ENCODE measurements around the gene ISCA2. TPM values are rescaled to one million over a fixed set of nuclear protein-coding genes. Genes with fewer than 3 reads are reported as not detected.

ISCA2 gene
- total RNA-seq, 1 experiment from 2014 or later = 33.0 TPM

GRCh38 chr14:74495356-74495755 is 1.8 kb downstream of the ISCA2 start:
- no peak overlapping the region for H3K4me3 Mint-ChIP-seq (ENCODE audit: unreplicated experiment)
- BruUV-seq (replicated peaks) = no TSS peak
- CTCF ChIA-PET = no interaction called here

GRCh38 chr14:74500417-74501134 is 7.0 kb downstream of the ISCA2 start:
- no peak for DNase-seq
- TF ChIP-seq CTCF (IDR thresholded peaks at IDR 0.05; ENCODE audit: insufficient read depth in 1 of 2, low read depth in 1 of 2, low read length in 1 of 2, severe bottlenecking in 1 of 2, unreplicated experiment in 1 of 2) = no peak
- H3K27me3 ChIP-seq (replicated peaks; ENCODE audit: control insufficient read depth, insufficient read depth, low read length) = no peaks in the 10 kb centered on the region
- Mint-ChIP-seq H3K27me3 (ENCODE audit: insufficient read depth, unreplicated experiment) (no peaks in the 10 kb centered on the region), H3K9me3 (ENCODE audit: unreplicated experiment) (no peaks in the 10 kb centered on the region), H3K36me3 (ENCODE audit: insufficient read depth, unreplicated experiment) (no peaks in the 10 kb centered on the region), H3K4me1 (ENCODE audit: low read depth, unreplicated experiment) (no peaks in the 10 kb centered on the region), H3K4me3 (ENCODE audit: unreplicated experiment) (no peak overlapping the region), H3K27ac (ENCODE audit: unreplicated experiment) (no peak overlapping the region)
- H3K36me3 ChIP-seq (ENCODE audit: control insufficient read depth, insufficient read depth, low read length) = no peaks in the 10 kb centered on the region; the same call in 1 of the 2 replicates
- ChIA-PET POLR2A (no interaction called here), CTCF (interaction anchor here (0.9 kb wide), 1 partner anchor 151 kb away, joined by 3 read pairs; no protein-coding TSS in a partner anchor)
- intact Hi-C loops (cut with micrococcal nuclease; ENCODE audit: unreplicated experiment) = no loop called here
- H3K4me3 ChIP-seq (ENCODE audit: low read depth, low read length) = no peak overlapping the region
- no peaks in the 10 kb centered on the region for H3K4me1 ChIP-seq
- no peaks in the 10 kb centered on the region for H3K9me3 ChIP-seq
- no TSS peak for BruUV-seq (replicated peaks)

More at GRCh38 chr14:74495356-74495755, 1.8 kb downstream of the ISCA2 start:
- H3K9me3 Mint-ChIP-seq (ENCODE audit: unreplicated experiment) = no peaks in the 10 kb centered on the region
- H3K4me1 Mint-ChIP-seq (ENCODE audit: low read depth, unreplicated experiment) = no peaks in the 10 kb centered on the region
- no peaks in the 10 kb centered on the region for H3K27me3 Mint-ChIP-seq (ENCODE audit: insufficient read depth, unreplicated experiment)
- POLR2A ChIA-PET = no interaction called here
- intact Hi-C loops (cut with micrococcal nuclease; ENCODE audit: unreplicated experiment) = no loop called here
- DNase-seq = no peak
- TF ChIP-seq CTCF (IDR thresholded peaks at IDR 0.05; ENCODE audit: insufficient read depth in 1 of 2, low read depth in 1 of 2, low read length in 1 of 2, severe bottlenecking in 1 of 2, unreplicated experiment in 1 of 2) = no peak
- H3K27me3 ChIP-seq (replicated peaks; ENCODE audit: control insufficient read depth, insufficient read depth, low read length) = no peaks in the 10 kb centered on the region
- H3K4me1 ChIP-seq = peaks cover 10% of the 10 kb centered on the region; the same call in 1 of the 2 replicates
- no peak overlapping the region for H3K4me3 ChIP-seq (ENCODE audit: low read depth, low read length)
- no peak overlapping the region for H3K27ac Mint-ChIP-seq (ENCODE audit: unreplicated experiment)
- H3K36me3 Mint-ChIP-seq (ENCODE audit: insufficient read depth, unreplicated experiment) = peaks cover 11% of the 10 kb centered on the region
- no peaks in the 10 kb centered on the region for H3K9me3 ChIP-seq
- no peaks in the 10 kb centered on the region for H3K36me3 ChIP-seq (ENCODE audit: control insufficient read depth, insufficient read depth, low read length)

- no TSS peak for BruUV-seq (replicated peaks)
- Histone ChIP-seq H3K27me3 (replicated peaks; ENCODE audit: control insufficient read depth, insufficient read depth, low read length) (no peaks in the 10 kb centered on the region), H3K36me3 (ENCODE audit: control insufficient read depth, insufficient read depth, low read length) (no peaks in the 10 kb centered on the region; the same call in 1 of the 2 replicates), H3K4me1 (no peaks in the 10 kb centered on the region), H3K9me3 (no peaks in the 10 kb centered on the region), H3K4me3 (ENCODE audit: low read depth, low read length) (no peak overlapping the region)
- Mint-ChIP-seq H3K27ac (ENCODE audit: unreplicated experiment) (no peak overlapping the region), H3K27me3 (ENCODE audit: insufficient read depth, unreplicated experiment) (no peaks in the 10 kb centered on the region), H3K4me3 (ENCODE audit: unreplicated experiment) (no peak overlapping the region), H3K9me3 (ENCODE audit: unreplicated experiment) (no peaks in the 10 kb centered on the region), H3K4me1 (ENCODE audit: low read depth, unreplicated experiment) (no peaks in the 10 kb centered on the region), H3K36me3 (ENCODE audit: insufficient read depth, unreplicated experiment) (no peaks in the 10 kb centered on the region)
- CTCF ChIA-PET = interaction anchor here (0.9 kb wide), 1 partner anchor 151 kb away, joined by 3 read pairs; no protein-coding TSS in a partner anchor
- peak in 1 of 2 experiments; percentile 41 for DNase-seq
- POLR2A ChIA-PET = no interaction called here
- intact Hi-C loops (cut with micrococcal nuclease; ENCODE audit: unreplicated experiment) = no loop called here
- TF ChIP-seq CTCF (IDR thresholded peaks at IDR 0.05; ENCODE audit: insufficient read depth in 1 of 2, low read depth in 1 of 2, low read length in 1 of 2, severe bottlenecking in 1 of 2, unreplicated experiment in 1 of 2) = peak in 1 of 2 experiments; percentile 63
Measured at GRCh38 chr14:74501135-74501614, 7.6 kb downstream of the ISCA2 start.

Measured in Caco-2 (cell line).